HG03108 (cell line): ENCODE data around the gene KIAA0930.

Experiments used
- ATAC-seq: cut with Tn5 transposase; IDR thresholded peaks from one replicate; pipeline ENCODE4 v1.9.1; 2021; ENCODE audit warnings: moderate library complexity; ENCODE audit not compliant: unreplicated experiment

KIAA0930 gene

GRCh38 chr22:45185718-45186514 lies 54.8 kb downstream of the KIAA0930 start:
- no peak for ATAC-seq

GRCh38 chr22:45183974-45184373 lies 56.7 kb downstream of the KIAA0930 start:
- ATAC-seq: no peak

GRCh38 chr22:45181766-45182165 lies 58.9 kb downstream of the KIAA0930 start:
- no peak for ATAC-seq

GRCh38 chr22:45181240-45181639 lies 59.5 kb downstream of the KIAA0930 start:
- no peak for ATAC-seq

- ATAC-seq: no peak
Observed at GRCh38 chr22:45180146-45180679, 60.5 kb downstream of the KIAA0930 start.

- no peak for ATAC-seq
Observed at GRCh38 chr22:45179276-45180049, 61.2 kb downstream of the KIAA0930 start.

- ATAC-seq: no peak
Observed at GRCh38 chr22:45172881-45173585, 67.7 kb downstream of the KIAA0930 start.

- ATAC-seq: no peak
Observed at GRCh38 chr22:45171830-45172229, 68.9 kb downstream of the KIAA0930 start.

- ATAC-seq: no peak
Observed at GRCh38 chr22:45169591-45170466, 70.9 kb downstream of the KIAA0930 start.

- no peak for ATAC-seq
Observed at GRCh38 chr22:45166932-45167331, 73.8 kb downstream of the KIAA0930 start.

- ATAC-seq: peak; percentile 26
Observed at GRCh38 chr22:45164270-45165088, 76.2 kb downstream of the KIAA0930 start.

GRCh38 chr22:45163451-45164269 lies 77.0 kb downstream of the KIAA0930 start, which contains the start of gene NUP50:
Gene NUP50, plus strand, starts transcription at chr22:45163925. Its CDS starts 4,253 bp downstream, at chr22:45168178.
- peak; percentile 74 for ATAC-seq

- ATAC-seq: no peak
Observed at GRCh38 chr22:45163099-45163450, 77.6 kb downstream of the KIAA0930 start.

GRCh38 chr22:45162531-45162930 lies 78.2 kb downstream of the KIAA0930 start:
- ATAC-seq: no peak

GRCh38 chr22:45159652-45160462 lies 80.8 kb downstream of the KIAA0930 start:
- no peak for ATAC-seq

- ATAC-seq: no peak
Observed at GRCh38 chr22:45157907-45158306, 82.8 kb downstream of the KIAA0930 start.

- no peak for ATAC-seq
Observed at GRCh38 chr22:45155050-45155840, 85.4 kb downstream of the KIAA0930 start.
